HL-60 (cell line): Measurements from ENCODE around the gene DNAH7.

ENCODE experiments used
- DNase-seq, 2 experiments: peaks; one replicate each; pipeline ENCODE4 v3.0.0-alpha.2; 2010 to 2020; ENCODE audit warnings: low read depth in 1 of 2, low spot score in 1 of 2
- H3K27ac ChIP-seq: fragments of 250-450 bp; sonication (Bioruptor Pico); replicated peaks from 2 replicates; pipeline ENCODE4 v1.5.1; 2020; ENCODE audit warnings: mild to moderate bottlenecking, moderate library complexity
- H3K27me3 ChIP-seq: fragments of 250-450 bp; sonication (Bioruptor Pico); 2 replicates; pipeline ENCODE4 v1.5.1; 2021; ENCODE audit warnings: mild to moderate bottlenecking, moderate library complexity; ENCODE audit not compliant: insufficient read depth, poor library complexity, severe bottlenecking
- H3K4me3 ChIP-seq: replicated peaks from 2 replicates; pipeline ENCODE4 v1.5.1; 2011; ENCODE audit warnings: mild to moderate bottlenecking, control low read depth, low read length; ENCODE audit not compliant: insufficient read depth
- CTCF ChIP-seq: IDR thresholded peaks from one replicate; pipeline ENCODE4 v1.5.1; 2011; ENCODE audit warnings: low read length, control low read depth, inconsistent platforms; ENCODE audit not compliant: insufficient read depth
- GABPA ChIP-seq: IDR thresholded peaks from 2 replicates; pipeline ENCODE4 v1.6.1; 2012; ENCODE audit warnings: low read depth
- POLR2AphosphoS5 ChIP-seq: IDR thresholded peaks from 2 replicates; pipeline ENCODE4 v1.6.1; 2012; ENCODE audit warnings: low read depth
- SPI1 ChIP-seq: IDR thresholded peaks from 2 replicates; pipeline ENCODE4 v1.6.1; 2012; ENCODE audit warnings: low read depth, mild to moderate bottlenecking, borderline replicate concordance
- TF ChIP-seq, protein P1 (sequence below): IDR thresholded peaks from 2 replicates; pipeline ENCODE4 v1.6.1; 2012; ENCODE audit warnings: low read depth; ENCODE audit not compliant: insufficient replicate concordance

Gene DNAH7

DNA sequence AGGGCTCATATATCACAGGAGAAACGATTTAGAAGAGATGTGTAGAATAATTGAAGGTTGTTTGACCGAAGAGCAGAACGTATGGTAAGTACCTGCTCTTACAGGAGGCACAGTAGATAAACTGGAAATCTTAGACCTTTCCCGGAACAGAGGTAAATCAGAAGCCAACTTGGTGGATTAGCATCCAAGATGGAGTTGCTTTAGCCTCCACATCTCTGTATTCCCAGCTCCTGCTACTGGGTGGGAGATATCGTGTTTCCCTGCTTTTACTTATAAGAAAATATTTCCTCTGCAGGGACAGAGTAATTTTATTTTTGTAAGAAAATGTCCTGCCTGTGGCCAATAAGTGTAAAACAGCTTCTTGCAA lies 247.1 kb downstream of the DNAH7 start:
- H3K27me3 ChIP-seq, result no peaks in the 10 kb centered on the region
- TF ChIP-seq CTCF (no peak), GABPA (no peak), POLR2AphosphoS5 (no peak), SPI1 (no peak)
- TF ChIP-seq, protein P1, sequence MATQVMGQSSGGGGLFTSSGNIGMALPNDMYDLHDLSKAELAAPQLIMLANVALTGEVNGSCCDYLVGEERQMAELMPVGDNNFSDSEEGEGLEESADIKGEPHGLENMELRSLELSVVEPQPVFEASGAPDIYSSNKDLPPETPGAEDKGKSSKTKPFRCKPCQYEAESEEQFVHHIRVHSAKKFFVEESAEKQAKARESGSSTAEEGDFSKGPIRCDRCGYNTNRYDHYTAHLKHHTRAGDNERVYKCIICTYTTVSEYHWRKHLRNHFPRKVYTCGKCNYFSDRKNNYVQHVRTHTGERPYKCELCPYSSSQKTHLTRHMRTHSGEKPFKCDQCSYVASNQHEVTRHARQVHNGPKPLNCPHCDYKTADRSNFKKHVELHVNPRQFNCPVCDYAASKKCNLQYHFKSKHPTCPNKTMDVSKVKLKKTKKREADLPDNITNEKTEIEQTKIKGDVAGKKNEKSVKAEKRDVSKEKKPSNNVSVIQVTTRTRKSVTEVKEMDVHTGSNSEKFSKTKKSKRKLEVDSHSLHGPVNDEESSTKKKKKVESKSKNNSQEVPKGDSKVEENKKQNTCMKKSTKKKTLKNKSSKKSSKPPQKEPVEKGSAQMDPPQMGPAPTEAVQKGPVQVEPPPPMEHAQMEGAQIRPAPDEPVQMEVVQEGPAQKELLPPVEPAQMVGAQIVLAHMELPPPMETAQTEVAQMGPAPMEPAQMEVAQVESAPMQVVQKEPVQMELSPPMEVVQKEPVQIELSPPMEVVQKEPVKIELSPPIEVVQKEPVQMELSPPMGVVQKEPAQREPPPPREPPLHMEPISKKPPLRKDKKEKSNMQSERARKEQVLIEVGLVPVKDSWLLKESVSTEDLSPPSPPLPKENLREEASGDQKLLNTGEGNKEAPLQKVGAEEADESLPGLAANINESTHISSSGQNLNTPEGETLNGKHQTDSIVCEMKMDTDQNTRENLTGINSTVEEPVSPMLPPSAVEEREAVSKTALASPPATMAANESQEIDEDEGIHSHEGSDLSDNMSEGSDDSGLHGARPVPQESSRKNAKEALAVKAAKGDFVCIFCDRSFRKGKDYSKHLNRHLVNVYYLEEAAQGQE, result no peak
- DNase-seq, result no peak

GRCh38 chr2:195820867-195821565 lies 247.6 kb downstream of the DNAH7 start:
- DNase-seq, result no peak
- no peak overlapping the region for H3K4me3 ChIP-seq
- no peaks in the 10 kb centered on the region for H3K27me3 ChIP-seq
- TF ChIP-seq CTCF, result no peak
- TF ChIP-seq GABPA, result no peak
- TF ChIP-seq, protein P1, result no peak
- TF ChIP-seq SPI1, result no peak
- no peak for TF ChIP-seq POLR2AphosphoS5
- no peak overlapping the region for H3K27ac ChIP-seq

More for the DNA sequence above, 247.1 kb downstream of the DNAH7 start:
- H3K27ac ChIP-seq, result no peak overlapping the region
- H3K4me3 ChIP-seq, result no peak overlapping the region

GRCh38 chr2:195820373-195820772 lies 248.3 kb downstream of the DNAH7 start:
- Histone ChIP-seq H3K27ac (no peak overlapping the region), H3K4me3 (no peak overlapping the region), H3K27me3 (no peaks in the 10 kb centered on the region)
- TF ChIP-seq, protein P1, result no peak
- TF ChIP-seq GABPA (no peak), CTCF (no peak), SPI1 (no peak), POLR2AphosphoS5 (no peak)
- no peak for DNase-seq
